ENCODE data around the gene ALDOC. TPM values are rescaled to one million over a fixed set of nuclear protein-coding genes. Genes with fewer than 3 reads are reported as not detected.

The ALDOC gene
- total and polyA plus RNA-seq, 2 of the 13 experiments (the other 11 are each of a cell fraction or from before 2014, with no cell fraction given) = 15.4 to 60.9 TPM

- TF ChIP-seq POGZ (CRISPR knock-in tag; IDR thresholded peaks at IDR 0.05) (no peak; the same call in 1 of the 2 replicates), ZNF101 (CRISPR knock-in tag; IDR thresholded peaks at IDR 0.05; ENCODE audit: borderline replicate concordance, low read depth) (no peak), KDM3A (CRISPR knock-in tag; IDR thresholded peaks at IDR 0.05; ENCODE audit: low read depth) (no peak; the same call in 1 of the 2 replicates), DNMT1 (CRISPR knock-in tag; IDR thresholded peaks at IDR 0.05) (no peak), ZNF224 (CRISPR knock-in tag; IDR thresholded peaks at IDR 0.05) (no peak), NR2F2 (IDR thresholded peaks at IDR 0.05; ENCODE audit: borderline replicate concordance, low read depth) (no peak), KLF6 (CRISPR knock-in tag; IDR thresholded peaks at IDR 0.05) (peak; percentile 73; the same call in 1 of the 2 replicates), KDM6A (CRISPR knock-in tag; IDR thresholded peaks at IDR 0.05; ENCODE audit: low read depth) (no peak), SMAD1 (CRISPR knock-in tag; IDR thresholded peaks at IDR 0.05; ENCODE audit: borderline replicate concordance, low read depth) (0 out of 2 replicates have a peak, but pooled peaks have one; percentile 19), NFE2L2 (IDR thresholded peaks at IDR 0.05; ENCODE audit: low read length) (no peak), IRX3 (CRISPR knock-in tag; IDR thresholded peaks at IDR 0.05; ENCODE audit: borderline replicate concordance, low read depth) (no peak), ZC3H4 (CRISPR knock-in tag; IDR thresholded peaks at IDR 0.05; ENCODE audit: borderline replicate concordance) (no peak), ZNF564 (CRISPR knock-in tag; IDR thresholded peaks at IDR 0.05) (peak; percentile 78; the same call in 1 of the 2 replicates), ZNF737 (CRISPR knock-in tag; IDR thresholded peaks at IDR 0.05; ENCODE audit: borderline replicate concordance) (no peak), STAG1 (CRISPR knock-in tag; IDR thresholded peaks at IDR 0.05) (no peak), ZIK1 (CRISPR knock-in tag; IDR thresholded peaks at IDR 0.05; ENCODE audit: borderline replicate concordance, low read depth) (no peak), ZBTB44 (CRISPR knock-in tag; IDR thresholded peaks at IDR 0.05) (no peak), YY1 (IDR thresholded peaks at IDR 0.05; ENCODE audit: insufficient read depth, insufficient replicate concordance, low read depth, low read length) (no peak), SETDB1 (CRISPR knock-in tag; IDR thresholded peaks at IDR 0.05; ENCODE audit: borderline replicate concordance) (no peak), CCAR2 (optimal IDR thresholded peaks at IDR 0.05; ENCODE audit: low read depth, low read length) (no peak), ELF4 (CRISPR knock-in tag; IDR thresholded peaks at IDR 0.05; ENCODE audit: borderline replicate concordance) (no peak), RNF2 (conservative IDR thresholded peaks at IDR 0.05; ENCODE audit: low read depth) (peak; percentile 75; the same call in 1 of the 2 replicates)
- TF ChIP-seq, protein P1, sequence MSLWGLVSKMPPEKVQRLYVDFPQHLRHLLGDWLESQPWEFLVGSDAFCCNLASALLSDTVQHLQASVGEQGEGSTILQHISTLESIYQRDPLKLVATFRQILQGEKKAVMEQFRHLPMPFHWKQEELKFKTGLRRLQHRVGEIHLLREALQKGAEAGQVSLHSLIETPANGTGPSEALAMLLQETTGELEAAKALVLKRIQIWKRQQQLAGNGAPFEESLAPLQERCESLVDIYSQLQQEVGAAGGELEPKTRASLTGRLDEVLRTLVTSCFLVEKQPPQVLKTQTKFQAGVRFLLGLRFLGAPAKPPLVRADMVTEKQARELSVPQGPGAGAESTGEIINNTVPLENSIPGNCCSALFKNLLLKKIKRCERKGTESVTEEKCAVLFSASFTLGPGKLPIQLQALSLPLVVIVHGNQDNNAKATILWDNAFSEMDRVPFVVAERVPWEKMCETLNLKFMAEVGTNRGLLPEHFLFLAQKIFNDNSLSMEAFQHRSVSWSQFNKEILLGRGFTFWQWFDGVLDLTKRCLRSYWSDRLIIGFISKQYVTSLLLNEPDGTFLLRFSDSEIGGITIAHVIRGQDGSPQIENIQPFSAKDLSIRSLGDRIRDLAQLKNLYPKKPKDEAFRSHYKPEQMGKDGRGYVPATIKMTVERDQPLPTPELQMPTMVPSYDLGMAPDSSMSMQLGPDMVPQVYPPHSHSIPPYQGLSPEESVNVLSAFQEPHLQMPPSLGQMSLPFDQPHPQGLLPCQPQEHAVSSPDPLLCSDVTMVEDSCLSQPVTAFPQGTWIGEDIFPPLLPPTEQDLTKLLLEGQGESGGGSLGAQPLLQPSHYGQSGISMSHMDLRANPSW (CRISPR knock-in tag; IDR thresholded peaks at IDR 0.05; ENCODE audit: borderline replicate concordance) = no peak
- TF ChIP-seq, protein P2, sequence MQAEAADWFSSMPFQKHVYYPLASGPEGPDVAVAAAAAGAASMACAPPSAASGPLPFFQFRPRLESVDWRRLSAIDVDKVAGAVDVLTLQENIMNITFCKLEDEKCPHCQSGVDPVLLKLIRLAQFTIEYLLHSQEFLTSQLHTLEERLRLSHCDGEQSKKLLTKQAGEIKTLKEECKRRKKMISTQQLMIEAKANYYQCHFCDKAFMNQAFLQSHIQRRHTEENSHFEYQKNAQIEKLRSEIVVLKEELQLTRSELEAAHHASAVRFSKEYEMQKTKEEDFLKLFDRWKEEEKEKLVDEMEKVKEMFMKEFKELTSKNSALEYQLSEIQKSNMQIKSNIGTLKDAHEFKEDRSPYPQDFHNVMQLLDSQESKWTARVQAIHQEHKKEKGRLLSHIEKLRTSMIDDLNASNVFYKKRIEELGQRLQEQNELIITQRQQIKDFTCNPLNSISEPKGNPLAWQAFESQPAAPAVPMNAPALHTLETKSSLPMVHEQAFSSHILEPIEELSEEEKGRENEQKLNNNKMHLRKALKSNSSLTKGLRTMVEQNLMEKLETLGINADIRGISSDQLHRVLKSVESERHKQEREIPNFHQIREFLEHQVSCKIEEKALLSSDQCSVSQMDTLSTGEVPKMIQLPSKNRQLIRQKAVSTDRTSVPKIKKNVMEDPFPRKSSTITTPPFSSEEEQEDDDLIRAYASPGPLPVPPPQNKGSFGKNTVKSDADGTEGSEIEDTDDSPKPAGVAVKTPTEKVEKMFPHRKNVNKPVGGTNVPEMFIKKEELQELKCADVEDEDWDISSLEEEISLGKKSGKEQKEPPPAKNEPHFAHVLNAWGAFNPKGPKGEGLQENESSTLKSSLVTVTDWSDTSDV (CRISPR knock-in tag; IDR thresholded peaks at IDR 0.05) = no peak
Measured at GRCh38 chr17:28576758-28577465, at the start of gene ALDOC (continued).
